T-helper 1 cell treated with Interleukin-12 subunit alpha and Interleukin-12 subunit beta and Interleukin-4 antibody, amounts not matched to agents 30 μg/mL and 1 μg/mL, for 36 hours (primary cell): Measurements from ENCODE around the gene GOLPH3L.
"Not testable (repeated sequence)": the region's sequence is repeated elsewhere in the genome, so short reads cannot be mapped to it uniquely, and the experiment has no call there.

Source experiments
- H3K27ac Mint-ChIP-seq: one replicate; pipeline ENCODE4 v1.8.0; 2021; ENCODE audit warnings: mild to moderate bottlenecking, mixed read lengths
- H3K27me3 Mint-ChIP-seq: one replicate; pipeline ENCODE4 v1.8.0; 2021; ENCODE audit warnings: low read depth, mixed read lengths
- H3K36me3 Mint-ChIP-seq: one replicate; pipeline ENCODE4 v1.8.0; 2021; ENCODE audit warnings: low read depth, mixed read lengths
- H3K4me1 Mint-ChIP-seq: one replicate; pipeline ENCODE4 v1.8.0; 2021; ENCODE audit warnings: low read depth, mixed read lengths
- H3K4me3 Mint-ChIP-seq: one replicate; pipeline ENCODE4 v1.8.0; 2021; ENCODE audit warnings: mild to moderate bottlenecking, moderate library complexity, mixed read lengths
- H3K9me3 Mint-ChIP-seq: one replicate; pipeline ENCODE4 v1.8.0; 2021; ENCODE audit warnings: mixed read lengths

Gene GOLPH3L

GRCh38 chr1:150688763-150689162, 8.2 kb downstream of the GOLPH3L start:
- peaks cover 19% of the 10 kb centered on the region for H3K36me3 Mint-ChIP-seq
- no peaks in the 10 kb centered on the region for H3K9me3 Mint-ChIP-seq
- H3K27ac Mint-ChIP-seq: no peak overlapping the region
- peaks cover 19% of the 10 kb centered on the region for H3K4me1 Mint-ChIP-seq
- no peak overlapping the region for H3K4me3 Mint-ChIP-seq
- no peaks in the 10 kb centered on the region for H3K27me3 Mint-ChIP-seq

DNA sequence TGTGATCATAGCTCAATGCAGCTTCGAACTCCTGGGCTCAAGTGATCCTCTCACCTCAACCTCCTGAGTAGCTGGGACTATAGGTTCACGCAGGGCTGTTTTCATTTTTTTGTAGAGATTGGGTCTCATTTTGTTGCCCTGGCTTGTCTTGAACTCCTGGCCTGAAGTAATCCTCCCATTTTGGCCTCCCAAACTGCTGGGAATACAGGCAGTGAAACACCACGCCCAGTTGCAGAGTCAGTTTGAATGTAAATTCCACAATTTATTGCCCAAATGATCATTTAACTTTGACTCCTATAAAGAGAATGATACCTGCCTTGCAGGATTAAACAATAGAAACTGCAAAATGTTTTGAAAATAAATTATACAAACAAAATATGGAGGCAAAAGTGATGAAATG, 10.7 kb downstream of the GOLPH3L start:
- Mint-ChIP-seq H3K27ac (no peak overlapping the region), H3K27me3 (no peaks in the 10 kb centered on the region), H3K4me3 (no peak overlapping the region), H3K36me3 (peaks cover 13% of the 10 kb centered on the region), H3K4me1 (peaks cover 11% of the 10 kb centered on the region), H3K9me3 (no peaks in the 10 kb centered on the region)

GRCh38 chr1:150683914-150684313, 13.0 kb downstream of the GOLPH3L start:
- H3K9me3 Mint-ChIP-seq: no peaks in the 10 kb centered on the region
- H3K4me1 Mint-ChIP-seq: peaks cover 7% of the 10 kb centered on the region
- H3K27me3 Mint-ChIP-seq: no peaks in the 10 kb centered on the region
- H3K36me3 Mint-ChIP-seq: peaks cover 12% of the 10 kb centered on the region
- H3K4me3 Mint-ChIP-seq: no peak overlapping the region
- H3K27ac Mint-ChIP-seq: no peak overlapping the region

- H3K9me3 Mint-ChIP-seq: no peaks in the 10 kb centered on the region
- H3K27ac Mint-ChIP-seq: no peak overlapping the region
- H3K4me3 Mint-ChIP-seq: no peak overlapping the region
- H3K36me3 Mint-ChIP-seq: peaks cover 10% of the 10 kb centered on the region
- peaks cover 7% of the 10 kb centered on the region for H3K4me1 Mint-ChIP-seq
- H3K27me3 Mint-ChIP-seq: no peaks in the 10 kb centered on the region
Observed at GRCh38 chr1:150678988-150679387, 18.0 kb downstream of the GOLPH3L start.

DNA sequence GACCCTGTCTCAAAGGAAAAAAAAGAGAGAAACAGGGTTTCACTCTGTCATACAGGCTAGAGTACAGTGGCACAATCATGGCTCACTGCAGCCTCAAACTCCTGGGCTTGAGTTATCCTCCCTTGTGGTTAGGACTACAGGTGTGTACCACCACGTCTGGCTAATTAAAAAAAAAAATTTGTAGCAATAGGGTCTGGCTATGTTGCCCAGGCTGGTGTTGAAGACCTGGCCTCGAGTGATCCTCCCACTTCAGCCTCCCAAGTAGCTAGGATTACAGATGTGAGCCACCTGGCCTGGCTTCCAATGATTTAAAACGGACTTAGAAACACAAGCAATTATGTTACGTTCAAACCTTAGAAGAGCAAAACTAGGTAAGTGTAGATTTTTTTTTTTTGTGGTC, 22.1 kb downstream of the GOLPH3L start:
- H3K27me3 Mint-ChIP-seq: no peaks in the 10 kb centered on the region
- H3K4me3 Mint-ChIP-seq: no peak overlapping the region
- no peak overlapping the region for H3K27ac Mint-ChIP-seq
- peaks cover 7% of the 10 kb centered on the region for H3K4me1 Mint-ChIP-seq
- no peaks in the 10 kb centered on the region for H3K9me3 Mint-ChIP-seq
- peaks cover 5% of the 10 kb centered on the region for H3K36me3 Mint-ChIP-seq

DNA sequence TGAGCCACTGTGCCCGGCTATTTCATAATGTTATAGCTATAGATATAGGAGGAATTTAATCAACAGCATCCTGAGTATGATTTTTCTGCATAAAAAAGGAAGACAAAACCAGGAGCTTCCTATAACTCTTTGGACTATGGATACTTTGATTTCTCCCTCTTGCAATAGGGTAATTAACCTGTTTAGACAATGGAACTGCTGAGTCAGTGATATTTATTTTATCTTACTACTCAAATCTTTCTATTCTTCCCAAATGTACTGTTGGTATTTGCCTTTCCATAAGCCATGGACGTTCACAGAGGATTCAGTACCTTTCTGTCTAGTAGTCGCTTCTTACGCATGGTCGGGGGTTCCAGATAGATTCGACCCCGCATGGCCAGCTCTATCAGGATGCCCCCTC, 33.6 kb downstream of the GOLPH3L start:
- H3K27me3 Mint-ChIP-seq: no peaks in the 10 kb centered on the region

DNA sequence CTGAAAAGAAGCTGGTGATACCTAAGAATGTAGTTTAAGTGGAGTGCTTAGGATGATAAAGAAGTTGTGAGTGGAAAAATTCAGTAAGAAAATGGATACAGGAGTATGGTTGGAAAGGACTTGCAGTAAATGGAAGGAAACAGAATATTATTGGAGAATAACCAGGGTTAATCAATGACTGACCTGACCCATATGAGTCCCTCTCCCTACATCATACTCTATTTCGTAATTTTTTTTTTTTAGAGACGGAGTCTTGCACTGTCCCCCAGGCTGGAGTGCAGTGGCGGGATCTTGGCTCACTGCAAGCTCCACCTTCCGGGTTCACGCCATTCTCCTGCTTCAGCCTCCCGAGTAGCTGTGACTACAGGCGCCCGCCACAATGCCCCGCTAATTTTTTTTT, 34.1 kb downstream of the GOLPH3L start:
- Mint-ChIP-seq H3K4me1 (peaks cover 2% of the 10 kb centered on the region), H3K27ac (no peak overlapping the region), H3K4me3 (no peak overlapping the region), H3K36me3 (peaks cover 21% of the 10 kb centered on the region), H3K27me3 (no peaks in the 10 kb centered on the region), H3K9me3 (no peaks in the 10 kb centered on the region)

More for the DNA sequence above, 33.6 kb downstream of the GOLPH3L start:
- Mint-ChIP-seq H3K9me3 (no peaks in the 10 kb centered on the region), H3K36me3 (peaks cover 20% of the 10 kb centered on the region), H3K27ac (no peak overlapping the region), H3K4me1 (peaks cover 2% of the 10 kb centered on the region), H3K4me3 (no peak overlapping the region)

DNA sequence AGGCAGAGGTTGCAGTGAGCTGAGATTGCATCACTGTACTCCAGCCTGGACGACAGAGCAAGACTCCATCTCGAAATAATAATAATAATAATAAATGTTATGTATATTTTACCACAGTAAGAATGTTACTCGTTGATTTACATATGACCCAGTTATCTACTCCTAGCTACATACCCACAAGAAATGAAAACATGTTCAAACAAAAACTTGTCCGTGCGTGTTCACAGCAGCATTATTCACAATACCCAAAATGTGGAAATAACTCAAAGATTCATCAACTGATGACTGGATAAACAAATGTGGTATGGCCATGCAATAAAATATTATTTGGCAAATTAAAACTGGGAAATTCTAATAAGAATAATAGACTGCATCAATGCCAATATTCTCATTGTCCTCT, 35.8 kb downstream of the GOLPH3L start:
- peaks cover 2% of the 10 kb centered on the region for H3K4me1 Mint-ChIP-seq
- peaks cover 20% of the 10 kb centered on the region for H3K36me3 Mint-ChIP-seq

GRCh38 chr1:150660584-150660983, 36.4 kb downstream of the GOLPH3L start:
- no peaks in the 10 kb centered on the region for H3K9me3 Mint-ChIP-seq

More for the DNA sequence above, 35.8 kb downstream of the GOLPH3L start:
- Mint-ChIP-seq H3K4me3 (no peak overlapping the region), H3K9me3 (no peaks in the 10 kb centered on the region), H3K27me3 (no peaks in the 10 kb centered on the region), H3K27ac (no peak overlapping the region)

DNA sequence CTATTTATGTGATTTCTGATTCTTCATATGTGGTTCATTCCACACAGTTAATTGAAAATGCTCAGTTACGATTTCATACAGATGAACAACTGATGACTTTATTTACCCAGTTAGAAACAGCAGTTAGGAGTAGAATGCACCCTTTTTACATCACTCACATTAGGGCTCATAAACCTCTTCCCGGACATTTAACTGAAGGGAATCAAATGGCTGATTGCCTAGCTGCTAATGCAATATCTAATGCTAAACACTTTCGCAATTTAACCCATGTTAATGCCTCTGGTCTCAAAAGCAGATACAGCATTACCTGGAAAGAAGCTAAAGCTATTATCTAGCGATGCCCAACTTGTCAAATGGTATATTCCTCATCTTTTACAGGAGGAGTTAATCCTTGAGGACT, 39.9 kb downstream of the GOLPH3L start:
- not testable (repeated sequence) for H3K4me3 Mint-ChIP-seq, H3K4me1 Mint-ChIP-seq, H3K27ac Mint-ChIP-seq, H3K27me3 Mint-ChIP-seq, H3K9me3 Mint-ChIP-seq
- H3K36me3 Mint-ChIP-seq: peaks cover 16% of the 10 kb centered on the region

More at GRCh38 chr1:150660584-150660983, 36.4 kb downstream of the GOLPH3L start:
- H3K27ac Mint-ChIP-seq: no peak overlapping the region
- no peaks in the 10 kb centered on the region for H3K4me1 Mint-ChIP-seq
- H3K27me3 Mint-ChIP-seq: no peaks in the 10 kb centered on the region
- H3K4me3 Mint-ChIP-seq: no peak overlapping the region
- H3K36me3 Mint-ChIP-seq: peaks cover 20% of the 10 kb centered on the region

GRCh38 chr1:150654635-150655034, 42.3 kb downstream of the GOLPH3L start:
- H3K9me3 Mint-ChIP-seq, H3K4me3 Mint-ChIP-seq, H3K27me3 Mint-ChIP-seq, H3K27ac Mint-ChIP-seq, H3K4me1 Mint-ChIP-seq: not testable (repeated sequence)
- peaks cover 15% of the 10 kb centered on the region for H3K36me3 Mint-ChIP-seq

DNA sequence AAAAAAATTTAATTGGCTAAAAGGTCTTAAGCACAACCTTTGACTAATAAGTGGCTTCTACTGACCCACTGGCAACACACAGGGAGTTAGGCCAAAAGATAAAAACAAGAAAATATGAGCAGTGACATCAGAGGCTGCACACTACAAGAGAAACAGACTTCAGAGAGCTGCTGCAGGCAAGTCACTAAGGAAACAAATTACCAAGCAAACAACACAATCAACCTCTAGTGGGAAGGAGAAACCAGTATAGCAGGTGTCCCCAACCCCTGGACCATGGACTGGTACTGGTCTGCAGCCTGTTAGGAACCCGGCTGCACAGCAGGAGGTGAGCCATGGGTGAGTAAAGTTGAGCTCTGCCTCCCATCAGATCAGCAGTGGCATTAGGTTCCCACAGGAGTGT, 46.8 kb downstream of the GOLPH3L start:
- Mint-ChIP-seq H3K9me3 (no peaks in the 10 kb centered on the region), H3K27me3 (no peaks in the 10 kb centered on the region), H3K27ac (no peak overlapping the region), H3K4me1 (no peaks in the 10 kb centered on the region), H3K4me3 (no peak overlapping the region), H3K36me3 (peaks cover 16% of the 10 kb centered on the region)

GRCh38 chr1:150649441-150650075, 47.4 kb downstream of the GOLPH3L start:
- Mint-ChIP-seq H3K9me3 (no peaks in the 10 kb centered on the region), H3K4me1 (no peaks in the 10 kb centered on the region), H3K4me3 (no peak overlapping the region), H3K27ac (no peak overlapping the region), H3K36me3 (peaks cover 16% of the 10 kb centered on the region), H3K27me3 (no peaks in the 10 kb centered on the region)

- no peaks in the 10 kb centered on the region for H3K4me1 Mint-ChIP-seq
Observed at GRCh38 chr1:150642296-150642695, 54.7 kb downstream of the GOLPH3L start.

GRCh38 chr1:150641126-150641815, 55.7 kb downstream of the GOLPH3L start:
- H3K27me3 Mint-ChIP-seq, H3K27ac Mint-ChIP-seq: not testable (repeated sequence)

More at GRCh38 chr1:150642296-150642695, 54.7 kb downstream of the GOLPH3L start:
- no peak overlapping the region for H3K4me3 Mint-ChIP-seq
- no peak overlapping the region for H3K27ac Mint-ChIP-seq
- H3K27me3 Mint-ChIP-seq: no peaks in the 10 kb centered on the region
- H3K36me3 Mint-ChIP-seq: peaks cover 3% of the 10 kb centered on the region
- H3K9me3 Mint-ChIP-seq: no peaks in the 10 kb centered on the region

More at GRCh38 chr1:150641126-150641815, 55.7 kb downstream of the GOLPH3L start:
- not testable (repeated sequence) for H3K36me3 Mint-ChIP-seq, H3K4me1 Mint-ChIP-seq, H3K4me3 Mint-ChIP-seq, H3K9me3 Mint-ChIP-seq
